GM12878 (cell line): Measurements from ENCODE around the gene TGFBR3. TPM values are rescaled to one million over a fixed set of nuclear protein-coding genes. Genes with fewer than 3 reads are reported as not detected.

Source experiments
- ATAC-seq: fragments of 200-7000 bp; cut with Tn5 transposase; 3 replicates; pipeline ENCODE4 v1.9.1; 2020; ENCODE audit warnings: mild to moderate bottlenecking, moderate library complexity
- BruUV-seq: library from RNA; stranded (reverse); fragments of 400-500 nt; replicated peaks from 2 replicates; lab custom pipeline; 2021; lab: Mats Ljungman, UMichigan
- CTCF ChIA-PET: fragments of 300-600 bp; sonication (Branson Sonifier 250); formaldehyde crosslinking; extraction: SDS; loops from one replicate; lab custom pipeline; 2021; ENCODE audit warnings: inconsistent platforms; lab: Yijun Ruan, JAX
- POLR2A ChIA-PET: fragments of 350-600 bp; formaldehyde crosslinking; extraction: SDS; loops from one replicate; lab custom pipeline; 2021; ENCODE audit warnings: inconsistent platforms; lab: Charles Lee
- RAD21 ChIA-PET: fragments of 300-600 bp; sonication (Branson Sonifier 250); formaldehyde crosslinking; loops from one replicate; lab custom pipeline; 2023; ENCODE audit warnings: antibody characterized with exemption; ENCODE audit not compliant: unreplicated experiment; lab: Charles Lee
- SMC1A ChIA-PET: fragments of 300-600 bp; sonication (Branson Sonifier 250); formaldehyde crosslinking; loops from one replicate; lab custom pipeline; 2023; ENCODE audit not compliant: unreplicated experiment, uncharacterized antibody; lab: Charles Lee
- DNase-seq: peaks from one replicate; pipeline ENCODE4 v3.0.0-alpha.2; 2011; ENCODE audit warnings: low read depth, low spot score
- FAIRE-seq: peaks from 3 replicates; lab custom pipeline; 2011; peaks lifted over from hg19 to GRCh38; lab: Jason Lieb, UNC
- H2AFZ ChIP-seq: 2 replicates; pipeline ENCODE4 v1.6.0; 2011; ENCODE audit warnings: low read depth, low read length, control low read depth; ENCODE audit not compliant: control insufficient read depth
- H3K27ac ChIP-seq: 2 replicates; pipeline ENCODE4 v1.5.1; 2011; ENCODE audit warnings: control low read depth; ENCODE audit not compliant: control insufficient read depth, insufficient read depth
- H3K27me3 ChIP-seq, 2 experiments: replicated peaks in 1 of 2; 2 replicates each; pipeline versions ENCODE4 v1.6.0 to v1.6.1; 2011; ENCODE audit warnings: low read length in 1 of 2; ENCODE audit not compliant: control insufficient read depth in 2 of 2, insufficient read depth in 2 of 2
- H3K36me3 ChIP-seq, 2 experiments: 2 replicates each; pipeline ENCODE4 v1.5.1; 2011; ENCODE audit warnings: low read length in 1 of 2; ENCODE audit not compliant: control insufficient read depth in 2 of 2, insufficient read depth in 2 of 2
- H3K4me1 ChIP-seq: 2 replicates; pipeline ENCODE4 v1.6.1; 2011; ENCODE audit warnings: mild to moderate bottlenecking, low read length, moderate library complexity, mixed read lengths; ENCODE audit not compliant: control insufficient read depth, insufficient read depth
- H3K4me2 ChIP-seq: 2 replicates; pipeline ENCODE4 v1.6.0; 2011; ENCODE audit warnings: control low read depth; ENCODE audit not compliant: control insufficient read depth, insufficient read depth
- H3K4me3 ChIP-seq: fragments of 200-600 bp; sonication (generic); 2 replicates; pipeline ENCODE4 v1.5.1; 2016
- H3K79me2 ChIP-seq: 2 replicates; pipeline ENCODE4 v1.6.0; 2011; ENCODE audit warnings: low read length; ENCODE audit not compliant: control insufficient read depth, insufficient read depth
- H3K9ac ChIP-seq: 2 replicates; pipeline ENCODE4 v1.8.0; 2011; ENCODE audit warnings: low read length, control low read depth, mixed read lengths; ENCODE audit not compliant: control insufficient read depth, insufficient read depth
- H3K9me3 ChIP-seq: replicated peaks from 3 replicates; pipeline ENCODE4 v1.5.1; 2011; ENCODE audit warnings: mild to moderate bottlenecking, low read length; ENCODE audit not compliant: control insufficient read depth, insufficient read depth
- H4K20me1 ChIP-seq: 2 replicates; pipeline ENCODE4 v1.6.0; 2011; ENCODE audit not compliant: control insufficient read depth, insufficient read depth
- CEBPZ ChIP-seq: fragments of 150-350 bp; IDR thresholded peaks from 2 replicates; pipeline ENCODE4 v1.6.1; 2016; ENCODE audit warnings: low read depth, low read length
- CHD1 ChIP-seq: IDR thresholded peaks from 2 replicates; pipeline ENCODE4 v1.6.1; 2012; ENCODE audit warnings: low read depth, low read length, improper control_type of control experiment
- FOXK2 ChIP-seq: fragments of 450-650 bp; IDR thresholded peaks from 2 replicates; pipeline ENCODE4 v1.6.1; 2017; ENCODE audit warnings: mild to moderate bottlenecking, moderate library complexity
- NR2F1 ChIP-seq: fragments of 450-650 bp; conservative IDR thresholded peaks from 2 replicates; pipeline ENCODE4 v1.6.1; 2017; ENCODE audit warnings: mild to moderate bottlenecking
- PAX5 ChIP-seq: IDR thresholded peaks from 2 replicates; pipeline ENCODE4 v1.6.1; 2011; ENCODE audit warnings: low read depth, low read length, borderline replicate concordance
- POLR2A ChIP-seq: IDR thresholded peaks from 2 replicates; pipeline ENCODE4 v1.6.1; 2011; ENCODE audit warnings: low read depth, mild to moderate bottlenecking, low read length
- RB1 ChIP-seq: fragments of 450-650 bp; formaldehyde crosslinking; IDR thresholded peaks from 2 replicates; pipeline ENCODE4 v1.6.1; 2017; ENCODE audit warnings: mild to moderate bottlenecking, borderline replicate concordance
- SMAD5 ChIP-seq: IDR thresholded peaks from 2 replicates; pipeline ENCODE4 v1.6.1; 2016; ENCODE audit warnings: antibody characterized with exemption, low read depth
- SMARCA5 ChIP-seq: fragments of 450-650 bp; IDR thresholded peaks from 2 replicates; pipeline ENCODE4 v1.6.1; 2017; ENCODE audit warnings: mild to moderate bottlenecking
- TAF1 ChIP-seq: IDR thresholded peaks from 2 replicates; pipeline ENCODE4 v1.6.1; 2011; ENCODE audit warnings: mild to moderate bottlenecking, low read depth, low read length, borderline replicate concordance
- ZNF217 ChIP-seq: fragments of 450-650 bp; IDR thresholded peaks from 2 replicates; pipeline ENCODE4 v1.6.1; 2017; ENCODE audit warnings: antibody characterized with exemption, mild to moderate bottlenecking
- ZNF24 ChIP-seq: fragments of 450-650 bp; IDR thresholded peaks from 2 replicates; pipeline ENCODE4 v1.6.1; 2017; ENCODE audit warnings: antibody characterized with exemption, mild to moderate bottlenecking
- ZZZ3 ChIP-seq: IDR thresholded peaks from 2 replicates; pipeline ENCODE4 v1.6.1; 2011; ENCODE audit warnings: low read depth; ENCODE audit not compliant: control insufficient read depth, insufficient read length
- WGBS: methylation state at CpG from one replicate; pipeline ENCODE4 v1.1.6; 2016; ENCODE audit warnings: low lambda C conversion rate; ENCODE audit not compliant: insufficient replicate concordance, insufficient coverage; ENCODE audit errors: missing lambda C conversion rate; 5-methylcytosine and 5-hydroxymethylcytosine counted together
- in situ Hi-C: fragments of 300-500 bp; cut with MboI; formaldehyde crosslinking; loops from 9 replicates; pipeline ENCODE4 v1.14.3; 2018; ENCODE audit warnings: mixed read lengths
- intact Hi-C: fragments of 100-400 bp; cut with micrococcal nuclease; formaldehyde crosslinking; loops from one replicate; pipeline ENCODE4 v1.14.2; 2022; ENCODE audit not compliant: unreplicated experiment
- polyA plus RNA-seq, 11 experiments: library from polyadenylated mRNA; depleted of rRNA in 4 of 11; unstranded in 6 of 11; stranded (reverse) in 5 of 11; fragments of >200 nt; fragmentation: Nextera tagmentation in 4 of 11; fragmentation: Illumina TruSeq in 1 of 11; extraction: Ambion mirVana in 4 of 11; extraction: Trizol in 1 of 11; gene quantifications; 1 replicate in 1 of 11; 2 replicates in 10 of 11; pipeline versions ENCODE4 v1.2.1 to v1.2.3, GENCODE V29; 2011 to 2016; ENCODE audit warnings: inconsistent platforms in 2 of 11, missing spikeins in 2 of 11, low read depth in 1 of 11
- total RNA-seq, 4 experiments: library from RNA; depleted of rRNA in 3 of 4; stranded (reverse); fragments of >200 nt in 3 of 4; fragmentation: Illumina TruSeq in 1 of 4; extraction: Trizol in 1 of 4; gene quantifications; 2 replicates each; pipeline versions ENCODE4 v1.2.1 to v1.2.3, GENCODE V29; 2013 to 2021
- TF ChIP-seq, protein P1 (sequence below): IDR thresholded peaks from 2 replicates; pipeline ENCODE4 v1.6.1; 2011; ENCODE audit warnings: borderline replicate concordance, low read depth, mild to moderate bottlenecking, moderate library complexity, low read length; ENCODE audit not compliant: insufficient read depth, poor library complexity, severe bottlenecking
- TF ChIP-seq, protein P2 (sequence below): IDR thresholded peaks from 2 replicates; pipeline ENCODE4 v1.6.1; 2012; ENCODE audit warnings: low read length, inconsistent platforms

Gene TGFBR3
- total and polyA plus RNA-seq, 10 of the 15 experiments (the other 5 are each of a cell fraction or from before 2014, with no cell fraction given) = 2.7 to 16.5 (median 12.6) TPM

- FAIRE-seq = no peak
- no peaks in the 10 kb centered on the region for H3K79me2 ChIP-seq
- TF ChIP-seq CEBPZ (no peak), RB1 (no peak), ZNF24 (no peak), ZNF217 (no peak), ZZZ3 (no peak), TAF1 (no peak), CHD1 (no peak), POLR2A (no peak), NR2F1 (no peak), SMARCA5 (no peak), FOXK2 (no peak), PAX5 (no peak), SMAD5 (no peak)
- TF ChIP-seq, protein P1, sequence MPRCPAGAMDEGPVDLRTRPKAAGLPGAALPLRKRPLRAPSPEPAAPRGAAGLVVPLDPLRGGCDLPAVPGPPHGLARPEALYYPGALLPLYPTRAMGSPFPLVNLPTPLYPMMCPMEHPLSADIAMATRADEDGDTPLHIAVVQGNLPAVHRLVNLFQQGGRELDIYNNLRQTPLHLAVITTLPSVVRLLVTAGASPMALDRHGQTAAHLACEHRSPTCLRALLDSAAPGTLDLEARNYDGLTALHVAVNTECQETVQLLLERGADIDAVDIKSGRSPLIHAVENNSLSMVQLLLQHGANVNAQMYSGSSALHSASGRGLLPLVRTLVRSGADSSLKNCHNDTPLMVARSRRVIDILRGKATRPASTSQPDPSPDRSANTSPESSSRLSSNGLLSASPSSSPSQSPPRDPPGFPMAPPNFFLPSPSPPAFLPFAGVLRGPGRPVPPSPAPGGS = no peak
- TF ChIP-seq, protein P2, sequence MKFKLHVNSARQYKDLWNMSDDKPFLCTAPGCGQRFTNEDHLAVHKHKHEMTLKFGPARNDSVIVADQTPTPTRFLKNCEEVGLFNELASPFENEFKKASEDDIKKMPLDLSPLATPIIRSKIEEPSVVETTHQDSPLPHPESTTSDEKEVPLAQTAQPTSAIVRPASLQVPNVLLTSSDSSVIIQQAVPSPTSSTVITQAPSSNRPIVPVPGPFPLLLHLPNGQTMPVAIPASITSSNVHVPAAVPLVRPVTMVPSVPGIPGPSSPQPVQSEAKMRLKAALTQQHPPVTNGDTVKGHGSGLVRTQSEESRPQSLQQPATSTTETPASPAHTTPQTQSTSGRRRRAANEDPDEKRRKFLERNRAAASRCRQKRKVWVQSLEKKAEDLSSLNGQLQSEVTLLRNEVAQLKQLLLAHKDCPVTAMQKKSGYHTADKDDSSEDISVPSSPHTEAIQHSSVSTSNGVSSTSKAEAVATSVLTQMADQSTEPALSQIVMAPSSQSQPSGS = no peak
Observed at GRCh38 chr1:91750398-91750996, 135.5 kb downstream of the TGFBR3 start.

More at GRCh38 chr1:91750398-91750996, 135.5 kb downstream of the TGFBR3 start:
- Histone ChIP-seq H3K9ac (no peak overlapping the region), H3K4me1 (peaks cover 37% of the 10 kb centered on the region), H3K36me3 (no peaks in the 10 kb centered on the region), H2AFZ (no peak overlapping the region), H3K4me3 (no peak overlapping the region), H3K9me3 (peaks cover 2% of the 10 kb centered on the region; the same call in 2 of the 3 replicates), H3K27ac (no peak overlapping the region), H4K20me1 (no peaks in the 10 kb centered on the region), H3K4me2 (no peak overlapping the region), H3K27me3 (no peaks in the 10 kb centered on the region)
- ChIA-PET SMC1A (interaction anchor here (0.7 to 1.1 kb wide), 2 partner anchors 9 to 31 kb away, joined by 3 read pairs; no protein-coding TSS in a partner anchor), RAD21 (no interaction called here), POLR2A (no interaction called here), CTCF (no interaction called here)
- 84% methylated on average over 4 of the region's 4 CpGs for WGBS
- in situ Hi-C loops (no loop called here), intact Hi-C loops (no loop called here)
- DNase-seq (no peak), ATAC-seq (no peak)
- no TSS peak for BruUV-seq
